ENCODE results near the gene FRMD6. TPM values are rescaled to one million over a fixed set of nuclear protein-coding genes. Genes with fewer than 3 reads are reported as not detected.

The FRMD6 gene
- total and polyA plus RNA-seq, 9 of the 15 experiments (the other 6 are each of a cell fraction or from before 2014, with no cell fraction given) = 0.11 to 0.92 (median 0.53) TPM

- CTCF ChIA-PET (ENCODE audit: low intra/inter-chr PET ratio) = no interaction called here
- no peak for ATAC-seq
- POLR2A ChIA-PET = interaction anchor here (0.7 kb wide), 1 partner anchor 37 kb away, joined by 3 read pairs; no protein-coding TSS in a partner anchor
Observed at GRCh38 chr14:51658441-51659173, 6.9 kb downstream of the FRMD6 start.

More at GRCh38 chr14:51658441-51659173, 6.9 kb downstream of the FRMD6 start:
- H3K27me3 ChIP-seq (ENCODE audit: control insufficient read depth in 2 of 2, insufficient read depth in 2 of 2, low read length in 2 of 2) = peaks cover 0 to 3% of the 10 kb centered on the region in 2 experiments; a peak in 2 of 5 replicates
- H2AFZ ChIP-seq (ENCODE audit: low read depth, low read length) = no peak overlapping the region
- no peak overlapping the region for H3K9ac ChIP-seq (ENCODE audit: insufficient read depth in 1 of 2, low read depth in 2 of 2, low read length in 2 of 2)
- FAIRE-seq = no peak
- H3K4me2 ChIP-seq (ENCODE audit: insufficient read depth, low read length) = no peak overlapping the region
- no peaks in the 10 kb centered on the region for H3K36me3 ChIP-seq (ENCODE audit: control insufficient read depth, insufficient read depth, low read length)
- H3K4me1 ChIP-seq (replicated peaks in 1 of 2; ENCODE audit: control insufficient read depth in 2 of 2, insufficient read depth in 2 of 2, low read length in 2 of 2) = no peaks in the 10 kb centered on the region
- no peak overlapping the region for H3K4me3 ChIP-seq
- H3K9me3 ChIP-seq (replicated peaks; ENCODE audit: control insufficient read depth, insufficient read depth, low read depth, low read length) = no peaks in the 10 kb centered on the region
- no peaks in the 10 kb centered on the region for H3K9me1 ChIP-seq (ENCODE audit: control insufficient read depth, insufficient read depth, low read length)
- no peak overlapping the region for H3K27ac ChIP-seq (ENCODE audit: extremely low read depth, low read depth, low read length)
- in situ Hi-C loops (cut with MboI) = no loop called here
- H3K79me2 ChIP-seq (ENCODE audit: control insufficient read depth, insufficient read depth, low read length) = no peaks in the 10 kb centered on the region
- no TSS peak for BruUV-seq (replicated peaks)
- intact Hi-C loops (cut with micrococcal nuclease) = no loop called here
- no peak for TF ChIP-seq ZNF644 (tag; IDR thresholded peaks at IDR 0.05; ENCODE audit: low read depth)
- TF ChIP-seq CHD4 (IDR thresholded peaks at IDR 0.05; ENCODE audit: insufficient read depth, insufficient replicate concordance, low read depth, low read length, poor library complexity, severe bottlenecking) = no peak
- TF ChIP-seq RBM22 (IDR thresholded peaks at IDR 0.05; ENCODE audit: low read depth, low read length, poor library complexity, severe bottlenecking) = no peak
- no peak for TF ChIP-seq SUPT5H (IDR thresholded peaks at IDR 0.05)
- no peak for TF ChIP-seq FOSL1 (tag; conservative IDR thresholded peaks at IDR 0.05)
- TF ChIP-seq ZNF212 (CRISPR knock-in tag; IDR thresholded peaks at IDR 0.05) = no peak
- no peak for TF ChIP-seq DACH1 (IDR thresholded peaks at IDR 0.05; ENCODE audit: partially characterized antibody)
- TF ChIP-seq PPARD (CRISPR knock-in tag; IDR thresholded peaks at IDR 0.05) = no peak
- no peak for TF ChIP-seq ZKSCAN1 (IDR thresholded peaks at IDR 0.05; ENCODE audit: low read depth, low read length)
- no peak for TF ChIP-seq RAD21 (CRISPR knock-in tag; conservative IDR thresholded peaks at IDR 0.05 in 1 of 2, IDR thresholded peaks at IDR 0.05 in 1 of 2)
- no peak for TF ChIP-seq FOXM1 (IDR thresholded peaks at IDR 0.05; ENCODE audit: low read depth)
- TF ChIP-seq FOXM1 (CRISPR knock-in tag; IDR thresholded peaks at IDR 0.05; ENCODE audit: low read depth) = no peak
- TF ChIP-seq POLR2H (tag; IDR thresholded peaks at IDR 0.05; ENCODE audit: low read depth) = no peak
- no peak for TF ChIP-seq NEUROD1 (IDR thresholded peaks at IDR 0.05; ENCODE audit: borderline replicate concordance, low read depth, low read length, partially characterized antibody)
- no peaks in the 10 kb centered on the region for H4K20me1 ChIP-seq (replicated peaks; ENCODE audit: control insufficient read depth, insufficient read depth, low read length)
- 2% methylated on average over 6 of the region's 6 CpGs for WGBS (ENCODE audit: insufficient coverage, low coverage, missing lambda C conversion rate)
- DNase-seq (ENCODE audit: extremely low read depth in 1 of 4, low spot score in 3 of 4) = no peak
